ENCODE results near the gene TRAF3.
"Not testable (repeated sequence)": the region's sequence is repeated elsewhere in the genome, so short reads cannot be mapped to it uniquely, and the experiment has no call there.

Gene TRAF3

DNA sequence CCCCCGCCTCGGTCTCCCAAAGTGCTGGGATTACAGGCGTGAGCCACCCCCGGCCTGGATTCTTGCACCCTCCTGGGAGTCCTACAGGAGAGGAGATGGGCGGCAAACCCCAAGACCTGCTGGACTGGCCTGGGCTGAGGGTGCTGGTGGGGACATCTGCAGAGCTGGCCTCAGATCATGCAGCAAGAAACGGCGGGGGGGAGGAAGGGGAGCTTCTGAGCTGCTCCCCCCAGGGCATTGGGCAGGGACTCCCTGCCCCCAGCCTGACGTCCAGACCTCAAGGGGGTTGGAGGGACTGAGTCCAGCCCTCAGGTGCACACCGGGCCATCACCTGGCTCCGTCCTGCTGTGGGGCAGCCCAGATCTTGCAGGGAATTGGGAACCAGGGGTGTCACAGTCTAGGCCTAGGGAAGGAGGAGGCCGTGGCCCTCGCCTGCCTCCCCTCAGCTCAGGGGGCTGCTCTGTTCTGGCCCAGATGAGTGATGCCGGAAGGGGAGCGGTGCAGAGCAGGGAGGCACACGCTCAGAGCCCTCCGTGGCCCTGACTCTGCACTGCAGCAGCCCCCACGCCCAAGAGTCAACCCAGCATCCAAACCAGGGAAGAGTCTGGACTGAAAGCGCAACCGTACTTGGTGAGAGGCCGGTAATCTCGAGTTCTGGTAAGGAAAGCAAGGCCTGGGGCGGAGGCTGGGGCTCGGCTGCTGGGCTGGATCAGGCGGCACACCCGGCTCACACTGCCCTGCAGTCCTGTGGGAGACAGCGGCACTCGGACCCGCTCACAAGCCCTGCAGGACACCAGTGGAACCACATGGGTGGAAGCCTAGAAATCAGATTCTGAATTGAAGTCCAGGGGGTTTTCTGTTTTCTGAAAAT lies 136.3 kb downstream of the TRAF3 start:
- DNase-seq: no peak

DNA sequence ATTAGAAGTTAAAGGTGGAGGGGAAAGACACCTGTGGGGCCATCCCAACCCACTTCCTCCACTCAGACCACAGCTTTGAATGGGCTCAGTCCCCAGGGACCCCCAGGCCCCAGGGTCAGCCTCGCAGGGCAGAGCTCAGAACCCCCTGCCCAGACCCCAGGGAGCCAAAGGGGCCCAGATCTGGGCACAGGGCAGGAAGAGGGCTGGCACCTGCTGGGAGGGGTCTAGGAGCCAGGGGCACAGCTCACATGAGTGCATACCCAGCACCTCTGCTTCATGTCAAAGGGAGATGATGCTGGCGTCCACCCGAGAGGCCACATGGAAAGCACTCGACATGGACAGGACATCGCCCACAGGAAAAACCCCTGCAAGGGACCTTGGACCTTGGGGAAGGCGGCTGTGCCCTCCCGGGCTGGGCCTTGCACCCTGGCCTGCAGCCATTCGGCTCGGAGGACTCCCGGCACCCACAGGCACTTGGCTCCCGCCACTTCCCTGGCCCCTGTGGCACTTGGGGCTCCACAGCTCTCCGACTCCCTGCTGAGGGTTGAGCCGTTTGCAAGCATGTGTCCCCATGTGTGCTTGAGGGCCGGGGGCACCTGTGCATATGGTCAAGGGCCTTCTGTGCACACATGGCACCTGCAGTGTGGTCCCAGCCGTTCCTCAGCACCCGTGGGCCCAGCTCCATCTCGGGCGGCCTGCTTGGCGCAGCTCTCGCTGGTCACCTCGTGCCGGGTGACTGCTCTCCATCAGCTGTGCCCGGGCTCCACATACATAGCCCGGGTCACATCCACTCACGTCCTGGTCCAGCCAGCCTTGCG lies 137.4 kb downstream of the TRAF3 start:
- no peak for DNase-seq

DNA sequence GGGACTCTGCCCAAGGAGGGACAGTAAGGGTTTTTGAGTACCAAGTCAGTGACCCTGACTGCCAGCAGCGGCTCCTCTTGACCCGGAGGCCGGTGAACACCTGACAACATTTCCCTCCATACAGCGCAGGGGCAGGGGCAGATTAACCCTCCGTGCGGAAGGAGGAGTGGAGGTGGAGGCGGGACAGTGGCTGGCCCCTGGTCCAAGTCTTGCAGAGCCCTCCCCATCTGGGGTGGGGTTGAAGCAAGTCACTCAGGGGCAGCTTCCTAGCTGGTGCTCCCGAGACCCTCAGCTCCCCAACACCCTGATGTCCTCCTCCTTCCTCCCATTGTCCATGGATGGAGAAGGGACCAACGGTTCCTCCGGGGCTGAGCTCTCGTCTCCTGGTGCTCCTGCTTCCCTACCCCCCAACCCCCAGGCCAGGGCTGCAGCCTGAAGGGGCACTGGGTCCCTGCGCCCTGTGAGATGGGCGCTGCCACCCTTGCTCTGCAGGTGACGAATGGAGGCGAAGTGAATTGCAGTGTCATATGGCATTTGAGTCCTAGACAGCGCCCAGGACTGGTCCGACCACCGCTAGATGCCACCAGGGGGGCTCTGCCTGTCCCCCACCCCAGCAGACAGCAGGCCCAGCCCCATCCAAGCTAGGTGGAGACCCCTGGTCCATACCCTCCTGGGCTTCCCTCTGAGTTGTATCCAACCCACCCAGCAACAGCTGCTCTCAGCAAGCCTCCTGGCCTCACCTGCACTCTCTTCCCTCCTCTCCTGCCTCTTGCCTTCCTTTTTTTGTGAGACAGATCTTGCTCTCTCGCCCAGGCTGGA lies 138.3 kb downstream of the TRAF3 start:
- DNase-seq: no peak

DNA sequence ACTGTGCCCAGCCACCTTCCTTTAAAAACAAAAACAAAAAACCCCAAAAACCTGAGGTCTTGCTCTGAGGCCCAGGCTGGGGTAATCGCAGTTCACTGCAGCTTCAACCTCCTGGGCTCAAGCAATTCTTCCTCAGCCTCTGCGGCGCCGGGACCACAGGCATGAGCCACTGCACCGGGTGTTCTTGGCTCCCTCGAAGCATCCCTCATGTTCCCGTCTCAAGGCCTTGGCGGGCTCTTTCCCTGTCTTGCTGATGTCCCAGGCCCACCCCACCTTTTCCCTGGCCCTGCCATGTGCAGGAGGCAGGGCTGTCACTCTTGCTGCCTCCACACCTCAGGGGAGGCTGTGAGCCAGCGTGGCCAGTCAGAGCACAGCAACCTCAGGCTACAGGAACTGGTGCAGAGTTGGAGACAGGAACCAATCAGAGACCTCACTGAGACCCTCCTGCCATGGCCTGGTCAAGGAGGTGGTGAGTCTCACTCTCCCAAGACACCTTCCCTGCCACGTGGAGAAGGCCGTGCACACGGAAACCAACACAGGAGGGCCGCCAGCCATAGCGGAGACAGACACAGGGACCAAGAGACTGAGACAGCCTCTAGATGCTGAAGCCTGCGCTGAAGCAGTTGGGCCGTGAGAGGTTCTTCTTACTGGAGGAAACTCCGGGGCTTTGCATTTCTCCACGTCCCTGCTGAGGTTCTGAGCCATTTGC lies 139.3 kb downstream of the TRAF3 start:
- DNase-seq: no peak

DNA sequence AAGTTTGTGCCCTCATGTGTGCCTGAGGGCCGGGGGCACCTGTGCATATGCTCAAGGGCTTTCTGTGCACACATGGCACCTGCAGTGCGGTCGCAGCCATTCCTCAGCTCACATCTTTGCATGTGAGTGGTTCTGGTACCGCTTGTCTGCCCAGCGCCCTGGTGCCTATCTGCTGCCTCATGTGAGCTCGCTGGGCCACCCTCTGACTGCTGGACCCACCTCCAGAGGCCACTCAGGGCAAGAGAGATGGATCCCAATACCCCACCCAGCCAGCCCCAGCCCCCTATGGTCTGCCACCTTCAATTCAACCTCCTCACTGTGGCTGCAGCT lies 139.8 kb downstream of the TRAF3 start:
- DNase-seq: no peak

DNA sequence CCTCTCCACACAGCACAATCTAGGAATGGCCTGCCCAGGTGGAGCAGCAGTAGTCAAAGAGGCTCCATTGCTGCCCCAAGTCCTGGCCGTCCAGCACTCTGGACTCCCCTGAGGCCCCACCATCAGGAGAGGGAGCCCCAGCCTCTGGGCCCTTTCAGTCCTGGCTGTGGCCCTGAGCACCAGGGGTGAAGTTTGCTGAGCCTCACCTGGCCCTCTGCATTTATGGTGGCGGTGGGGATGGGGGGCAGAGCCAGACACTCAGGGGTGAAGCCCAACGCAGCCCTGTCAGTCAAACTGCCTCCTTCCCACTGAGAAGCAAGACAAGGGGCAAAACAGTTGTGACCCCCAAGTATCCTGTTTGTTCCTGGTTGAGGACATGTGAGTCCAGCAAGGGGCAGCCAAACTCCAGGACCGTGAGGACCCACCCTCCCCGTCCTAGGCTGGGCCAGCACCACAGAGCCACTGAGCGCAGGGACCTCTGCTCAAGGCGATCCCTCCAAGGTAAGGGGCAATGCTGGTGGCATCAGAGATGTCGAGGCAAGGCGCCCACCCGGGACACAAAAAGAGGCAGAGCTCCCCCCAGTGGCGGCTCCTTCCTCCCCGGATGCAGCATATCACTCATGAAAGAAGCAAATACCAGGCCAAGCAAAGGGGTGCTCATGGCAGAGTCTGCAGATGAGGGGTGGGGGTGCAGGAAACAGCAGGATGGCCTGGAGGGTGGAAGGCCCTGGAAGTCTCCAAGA lies 140.4 kb downstream of the TRAF3 start:
- no peak for DNase-seq

DNA sequence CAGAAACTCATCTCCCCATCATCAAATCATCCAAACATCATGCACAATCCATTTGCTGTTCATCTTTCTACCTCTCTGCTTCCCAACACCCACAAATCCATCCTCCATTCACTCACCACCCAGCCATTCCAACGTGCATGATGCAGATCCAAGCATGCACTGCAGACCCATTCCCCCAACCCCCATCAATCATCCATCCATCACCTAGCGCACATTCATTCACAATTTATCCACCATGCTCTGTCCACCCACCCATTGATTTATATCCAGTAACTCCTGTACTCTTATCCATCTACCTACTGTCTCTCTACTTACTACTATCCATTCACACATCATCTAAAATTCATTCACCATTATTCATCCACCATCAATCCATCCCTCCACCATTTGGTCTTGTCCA lies 141.2 kb downstream of the TRAF3 start:
- no peak for DNase-seq

DNA sequence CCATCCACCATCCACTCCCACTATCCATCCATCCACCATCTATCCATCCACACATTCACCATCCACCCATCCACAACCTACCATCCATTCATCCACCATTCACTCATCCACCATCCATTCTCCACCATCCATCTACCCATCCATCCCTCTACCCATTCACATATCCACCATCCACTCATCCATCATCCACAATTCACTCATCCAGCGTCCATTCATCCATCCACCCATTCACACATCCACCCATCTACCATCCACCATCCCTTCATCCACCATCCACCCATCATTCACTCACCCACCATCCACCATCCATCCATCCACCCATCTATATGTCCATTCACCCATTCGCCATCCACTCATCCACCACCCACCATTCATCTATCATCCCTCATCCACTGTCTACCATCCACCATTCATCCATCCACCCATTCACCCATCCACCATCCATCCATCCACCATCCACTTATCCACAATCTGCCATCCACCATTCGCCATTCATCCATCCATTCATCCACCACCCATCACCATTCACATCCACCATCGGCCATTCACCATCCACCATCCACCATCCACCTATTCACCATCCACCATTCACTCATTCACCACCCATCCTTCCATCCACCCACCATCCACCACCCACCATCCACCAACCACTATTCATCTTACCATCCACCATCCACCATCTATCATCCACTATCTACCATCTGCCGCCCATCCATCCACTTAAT lies 143.2 kb downstream of the TRAF3 start:
- DNase-seq: no peak

DNA sequence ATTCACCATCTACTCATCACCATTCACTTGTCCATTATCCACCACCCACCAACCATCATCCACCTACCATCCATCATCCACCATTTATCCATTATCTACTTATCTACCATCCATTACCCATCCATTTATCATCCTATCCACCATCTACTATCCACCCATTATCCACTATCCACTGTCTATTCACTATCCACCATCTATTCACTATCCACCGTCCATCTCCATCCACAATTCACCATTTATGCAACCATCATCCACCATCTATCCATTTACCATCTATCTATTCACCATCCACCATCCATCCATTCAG lies 143.7 kb downstream of the TRAF3 start:
- no peak for DNase-seq

DNA sequence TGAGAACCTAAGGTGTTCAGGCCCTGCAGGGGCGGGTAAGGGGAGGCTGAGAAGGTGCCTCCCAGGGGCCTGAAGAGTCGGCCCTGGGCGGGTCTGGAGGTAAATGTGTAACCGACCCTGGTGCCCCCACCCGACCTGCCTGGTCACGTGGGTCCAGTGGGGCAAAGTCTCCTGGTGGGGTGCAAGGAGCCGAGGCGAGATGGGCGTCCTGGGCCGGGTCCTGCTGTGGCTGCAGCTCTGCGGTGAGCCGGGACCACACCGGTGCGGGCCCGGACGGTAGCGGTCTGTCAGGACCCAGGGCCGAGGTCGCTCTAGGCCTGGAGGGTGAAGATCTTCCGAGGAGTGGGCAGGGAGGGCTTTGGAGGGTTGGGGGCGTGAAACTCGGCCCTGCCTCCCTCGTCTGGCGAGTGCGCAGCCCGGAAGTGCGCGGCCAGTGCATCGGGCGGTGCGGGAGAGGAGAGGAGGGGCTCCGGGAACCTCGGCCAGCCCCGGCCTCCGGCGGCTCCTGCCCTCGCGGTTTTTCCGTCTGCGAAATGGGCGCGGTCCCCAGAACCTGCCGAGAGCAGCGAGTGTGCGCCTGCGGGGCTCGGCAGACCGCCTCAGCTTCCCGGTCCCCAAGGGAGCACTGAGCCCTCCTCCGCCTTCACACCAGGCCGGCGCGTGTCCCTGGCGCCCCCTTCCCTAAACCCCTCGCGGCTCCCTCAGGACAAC lies 145.4 kb downstream of the TRAF3 start, which contains the start of gene AMN:
Gene AMN (plus strand): TSS at position 174 of the 711 bp plus-strand sequence. CDS start 26 bp downstream, at position 200.
- no peak for DNase-seq

DNA sequence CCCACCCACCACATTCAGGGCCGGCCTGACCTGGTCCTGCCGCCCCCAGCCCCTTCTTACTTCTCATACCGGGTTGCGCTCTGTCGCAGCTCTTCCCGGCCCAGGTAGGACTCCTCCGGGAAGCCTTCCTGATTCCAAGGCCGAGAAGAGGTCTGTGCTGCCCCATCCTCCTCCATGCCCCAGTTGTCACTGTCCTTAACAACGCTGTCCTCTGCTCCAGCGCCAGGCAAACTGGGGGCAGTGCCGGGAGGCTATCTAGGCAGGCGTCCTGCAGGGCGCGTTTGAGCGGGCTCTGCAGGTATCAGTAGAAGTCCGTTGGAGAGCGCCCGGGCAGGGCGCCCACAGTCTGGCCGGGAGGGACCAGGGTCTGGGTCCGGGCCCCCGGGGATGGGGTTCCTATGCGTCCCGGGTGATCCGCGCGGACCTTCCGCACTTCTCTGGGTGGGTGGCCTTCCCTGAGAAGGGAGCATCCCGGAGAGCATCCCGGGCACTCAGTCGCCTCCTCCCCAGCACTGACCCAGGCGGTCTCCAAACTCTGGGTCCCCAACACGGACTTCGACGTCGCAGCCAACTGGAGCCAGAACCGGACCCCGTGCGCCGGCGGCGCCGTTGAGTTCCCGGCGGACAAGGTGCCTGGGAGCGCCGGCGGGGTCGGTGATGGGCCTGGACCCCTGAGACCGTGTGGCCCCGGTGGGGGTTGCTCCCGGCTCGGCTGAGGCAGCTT lies 146.1 kb downstream of the TRAF3 start:
- no peak for DNase-seq

DNA sequence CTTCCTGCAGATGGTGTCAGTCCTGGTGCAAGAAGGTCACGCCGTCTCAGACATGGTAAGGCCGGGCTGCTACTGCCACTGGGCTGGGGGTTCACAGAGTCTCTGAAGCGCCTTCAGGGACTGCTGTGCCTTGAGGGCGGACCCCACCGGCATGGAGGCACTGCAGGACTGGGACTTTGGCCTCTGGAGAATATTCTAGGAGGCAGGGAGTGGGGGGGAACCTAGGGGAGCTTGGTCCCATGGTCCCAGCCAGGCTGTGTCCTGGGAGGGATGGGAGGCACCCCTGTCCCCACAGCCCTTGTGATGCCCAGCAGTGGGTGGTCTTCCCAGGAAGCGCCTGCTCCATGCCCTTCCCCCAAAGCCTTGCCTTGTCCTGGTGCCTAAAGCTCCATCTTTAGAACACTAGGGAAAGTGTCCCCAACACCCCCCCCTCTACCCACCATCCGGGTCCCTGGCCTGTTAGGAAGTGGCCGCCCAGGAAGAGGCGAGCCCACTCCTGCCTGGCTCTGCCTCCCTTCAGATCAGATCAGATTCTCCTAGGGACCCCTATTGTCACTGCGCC lies 146.8 kb downstream of the TRAF3 start:
- no peak for DNase-seq

DNA sequence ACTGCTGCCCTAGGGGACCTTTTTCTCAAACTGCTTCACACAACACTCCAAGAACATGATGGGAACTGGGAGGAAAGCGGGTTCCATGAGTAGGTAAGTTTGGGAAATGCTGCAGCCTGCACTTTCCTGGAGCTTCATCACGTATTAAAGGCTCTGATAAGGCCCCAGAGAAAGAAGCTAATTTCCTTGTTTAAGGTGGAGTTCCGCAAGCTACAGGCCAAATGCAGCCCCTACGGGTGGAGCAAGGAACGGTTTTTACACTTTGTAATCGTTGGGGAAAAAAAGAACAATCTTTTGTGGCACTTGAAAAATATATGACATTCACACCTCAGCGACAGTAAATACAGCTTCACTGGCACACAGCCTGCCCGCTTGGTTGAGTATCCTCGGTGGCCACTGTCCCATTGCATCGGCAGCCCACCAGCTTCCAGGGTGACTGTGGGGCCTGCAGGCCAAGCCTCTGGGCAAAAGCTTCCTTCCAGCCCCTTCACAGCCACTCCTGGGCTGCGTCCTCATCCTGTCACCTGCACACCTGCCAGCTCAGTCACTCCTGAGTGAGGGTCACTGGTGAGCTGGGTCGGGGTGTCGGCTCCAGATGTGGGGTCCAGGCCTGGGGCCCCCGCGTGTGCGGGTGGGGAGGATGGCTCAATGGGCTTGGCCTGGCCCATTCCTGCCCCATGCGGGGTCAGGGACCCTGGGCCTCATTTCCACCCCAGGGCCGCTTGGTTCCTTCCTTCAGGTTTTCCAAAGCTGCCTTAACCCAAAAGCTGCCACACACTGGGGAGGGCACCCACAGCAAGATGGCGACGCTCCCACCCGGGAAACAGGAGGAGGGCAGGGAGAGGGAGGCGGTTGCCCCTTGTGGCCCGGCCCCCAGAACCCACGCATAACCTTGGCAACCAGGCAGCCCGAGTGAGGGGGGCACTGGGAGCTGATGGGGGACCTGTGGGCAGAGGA lies 147.7 kb downstream of the TRAF3 start:
- DNase-seq: no peak

DNA sequence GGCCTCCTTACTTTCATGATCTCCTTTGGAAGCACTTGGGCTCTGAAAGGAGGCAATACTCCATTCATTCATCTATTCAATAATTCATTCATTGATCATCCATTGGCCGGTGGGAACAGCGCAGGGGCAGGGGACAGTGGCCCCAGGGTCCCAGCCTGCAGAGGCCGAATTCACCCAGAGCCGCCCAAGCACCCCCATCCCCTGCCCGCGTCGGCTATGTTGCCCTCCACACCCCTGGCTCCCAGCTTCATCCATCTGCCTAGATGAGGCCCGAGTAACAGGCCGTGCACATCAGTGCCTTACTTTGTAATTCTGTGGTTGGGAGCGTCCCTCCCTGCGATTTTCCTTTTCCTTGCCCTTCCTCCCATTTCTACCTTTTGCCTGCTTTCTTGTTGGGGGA lies 148.4 kb downstream of the TRAF3 start:
- DNase-seq: no peak

DNA sequence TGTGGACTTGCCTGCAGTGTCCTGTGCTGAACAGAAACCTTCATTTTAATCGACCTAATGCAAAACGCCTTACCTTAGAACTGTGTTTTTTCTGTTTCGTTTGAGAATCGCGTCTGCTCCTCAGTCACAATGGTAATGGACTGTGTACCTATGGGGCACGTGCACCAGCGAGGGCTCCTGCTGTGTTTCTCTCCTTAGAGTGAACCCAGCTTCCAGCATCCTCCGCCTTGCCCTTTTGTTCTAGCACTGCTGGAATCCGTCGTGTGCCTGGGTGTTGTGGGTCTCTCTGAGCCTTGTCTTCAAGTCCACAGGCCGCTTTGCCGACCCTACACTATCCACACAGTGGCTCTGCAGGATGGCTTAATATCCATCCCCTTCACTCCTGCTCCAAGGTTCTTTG lies 148.9 kb downstream of the TRAF3 start:
- DNase-seq: no peak

DNA sequence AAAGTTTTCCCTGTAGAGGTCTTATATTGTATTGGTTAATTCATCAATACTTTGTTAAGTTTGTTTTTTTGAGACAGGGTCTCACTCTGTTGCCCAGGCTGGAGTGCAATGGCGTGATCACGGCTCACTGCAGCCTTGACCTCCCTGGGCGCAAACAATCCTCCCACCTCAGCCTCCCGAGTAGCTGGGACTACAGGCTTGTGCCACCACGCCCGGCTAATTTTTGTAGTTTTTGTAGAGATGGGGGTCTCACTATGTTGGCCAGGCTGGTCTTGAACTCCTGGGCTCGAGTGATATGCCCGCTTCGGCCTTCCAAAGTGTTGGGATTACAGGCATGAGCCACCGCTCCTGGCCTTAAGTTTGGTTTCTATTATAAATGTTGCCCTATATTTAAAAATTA lies 149.6 kb downstream of the TRAF3 start:
- DNase-seq: not testable (repeated sequence)

DNA sequence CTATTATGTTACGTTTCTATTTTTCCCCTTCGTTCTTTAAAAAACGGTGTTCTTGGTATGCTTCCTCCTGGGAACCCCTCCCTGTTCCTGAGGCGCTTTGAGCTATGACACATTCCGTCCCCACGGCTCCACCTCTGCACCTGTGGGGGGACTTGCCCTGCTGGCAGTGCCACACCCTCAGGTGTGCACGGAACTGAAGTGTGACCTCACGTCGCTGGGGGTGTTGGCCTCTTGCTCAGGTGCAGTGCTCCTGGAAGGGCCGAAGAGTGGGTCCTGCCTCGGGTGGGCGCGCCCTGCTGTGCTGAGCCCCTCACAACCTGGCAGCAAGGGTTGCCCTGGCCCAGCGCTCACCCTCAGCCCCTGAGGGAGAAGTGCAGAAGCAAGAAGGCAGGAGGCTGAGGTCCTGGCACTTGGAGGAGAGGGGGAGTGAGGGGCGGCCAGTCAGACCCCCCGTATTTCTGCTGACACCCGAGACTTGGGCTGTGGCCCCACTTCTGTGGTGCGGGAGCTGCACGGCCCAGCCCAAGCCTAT lies 150.2 kb downstream of the TRAF3 start:
- no peak for DNase-seq

DNA sequence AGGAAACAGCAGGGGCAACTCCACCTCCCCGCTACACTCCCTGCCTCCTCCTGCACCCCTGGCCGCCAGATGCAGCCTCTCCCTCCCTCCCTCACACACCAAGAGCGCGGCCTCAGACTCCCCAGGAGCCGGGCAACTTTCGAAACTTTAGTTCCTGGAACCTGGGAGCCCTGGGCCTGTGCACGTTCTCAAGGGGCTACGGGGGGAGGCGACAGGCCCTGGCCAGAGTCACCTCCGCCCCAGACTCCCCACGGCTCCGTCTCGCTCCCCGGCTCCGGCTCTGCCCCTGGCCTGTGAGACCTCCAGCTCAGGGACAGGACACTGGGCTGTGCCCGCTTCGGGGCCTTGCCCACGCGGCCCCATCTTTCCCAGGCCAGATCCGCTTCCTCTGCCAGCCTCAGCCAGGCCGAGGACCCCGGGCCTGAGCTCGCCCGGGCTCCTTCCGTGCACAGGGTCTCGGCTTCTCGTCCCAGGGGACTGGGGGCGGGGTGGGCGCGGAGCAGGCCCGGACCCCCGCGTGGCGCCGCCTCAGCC lies 150.7 kb downstream of the TRAF3 start:
- no peak for DNase-seq
